Neural crest cell (in vitro differentiated cells): Measurements from ENCODE around the gene PUSL1. TPM values are rescaled to one million over a fixed set of nuclear protein-coding genes. Genes with fewer than 3 reads are reported as not detected.

Experiments
- DNase-seq: peaks from one replicate; pipeline ENCODE4 v3.0.0; 2021; ENCODE audit warnings: low read depth, mixed read lengths, low spot score
- H3K27ac Mint-ChIP-seq: one replicate; pipeline ENCODE4 v1.8.0; 2021; ENCODE audit warnings: mild to moderate bottlenecking, mixed read lengths; ENCODE audit not compliant: unreplicated experiment
- H3K27me3 Mint-ChIP-seq: 2 replicates; pipeline ENCODE4 v1.8.0; 2021; ENCODE audit warnings: low read depth, mild to moderate bottlenecking, mixed read lengths
- H3K36me3 Mint-ChIP-seq: 2 replicates; pipeline ENCODE4 v1.8.0; 2021; ENCODE audit warnings: low read depth, mild to moderate bottlenecking, mixed read lengths
- H3K4me1 Mint-ChIP-seq: 2 replicates; pipeline ENCODE4 v1.8.0; 2021; ENCODE audit warnings: mixed read lengths
- H3K4me3 Mint-ChIP-seq: one replicate; pipeline ENCODE4 v1.8.0; 2021; ENCODE audit warnings: mild to moderate bottlenecking, mixed read lengths
- H3K9me3 Mint-ChIP-seq: 2 replicates; pipeline ENCODE4 v1.8.0; 2021; ENCODE audit warnings: mixed read lengths
- CTCF ChIP-seq: fragments of 200-600 bp; sonication (generic); conservative IDR thresholded peaks from 2 replicates; pipeline ENCODE4 v1.5.0; 2021; ENCODE audit warnings: antibody characterized with exemption, mild to moderate bottlenecking
- total RNA-seq: library from RNA; stranded (reverse); gene quantifications from 2 replicates; pipeline ENCODE4 v1.2.1, GENCODE V29; 2021

PUSL1 gene
- total RNA-seq, 1 donor from 2014 or later = 27.9 TPM

DNA sequence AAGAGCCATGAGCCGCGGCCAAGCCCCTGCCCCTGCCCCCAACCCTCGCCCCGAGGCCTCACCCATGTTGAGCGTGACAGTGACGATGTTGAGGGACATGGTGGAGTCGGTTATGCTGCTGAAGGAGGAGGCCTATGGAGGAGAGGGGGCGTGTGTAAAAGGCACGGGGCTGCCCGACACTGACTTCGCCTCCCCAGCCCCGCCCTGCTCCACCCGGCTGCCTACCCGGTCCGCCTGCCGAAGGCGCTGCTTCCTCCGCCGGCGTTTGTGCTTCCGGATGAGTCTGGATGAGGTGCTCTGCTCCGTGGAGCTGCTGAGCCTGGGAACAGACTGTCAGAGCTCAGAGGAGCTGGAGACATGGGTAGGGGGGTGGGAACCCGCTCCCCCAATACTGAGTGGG is 31.8 kb downstream of the PUSL1 start:
- Mint-ChIP-seq H3K9me3 (no peaks in the 10 kb centered on the region), H3K27ac (no peak overlapping the region), H3K4me3 (peak overlapping the region; percentile 44), H3K27me3 (no peaks in the 10 kb centered on the region), H3K36me3 (peaks cover 10% of the 10 kb centered on the region), H3K4me1 (no peaks in the 10 kb centered on the region)
- DNase-seq = no peak
- TF ChIP-seq CTCF = no peak

- Mint-ChIP-seq H3K27me3 (no peaks in the 10 kb centered on the region), H3K9me3 (no peaks in the 10 kb centered on the region), H3K4me1 (no peaks in the 10 kb centered on the region), H3K36me3 (peaks cover 10% of the 10 kb centered on the region), H3K27ac (peak overlapping the region; percentile 43), H3K4me3 (peak overlapping the region; percentile 44)
- DNase-seq = no peak
- no peak for TF ChIP-seq CTCF
These were observed 32.6 kb downstream of the PUSL1 start for GRCh38 chr1:1340791-1341548.

DNA sequence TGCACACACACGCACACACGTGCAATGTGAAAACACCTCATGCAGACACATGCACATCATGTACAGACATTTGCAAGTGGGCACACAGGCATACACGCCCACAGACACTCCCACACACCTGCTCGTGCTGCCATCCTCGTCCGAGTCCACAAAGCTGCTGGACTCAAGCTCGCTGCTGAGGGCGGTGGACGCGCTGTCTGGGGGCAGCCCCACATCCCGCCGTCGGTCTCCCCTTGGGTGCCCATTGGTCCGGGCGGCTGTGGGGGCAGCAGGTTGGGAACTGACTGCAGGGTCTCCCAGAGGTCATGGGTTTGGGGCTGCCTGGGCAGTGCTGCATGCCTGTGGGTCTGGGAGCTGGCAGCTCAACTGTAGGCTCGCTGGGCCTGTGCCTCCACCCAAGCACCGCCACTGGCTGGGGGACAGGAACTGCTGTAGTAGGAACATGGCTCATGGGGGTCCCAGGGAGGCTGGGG is 33.2 kb downstream of the PUSL1 start:
- no peaks in the 10 kb centered on the region for H3K9me3 Mint-ChIP-seq
- H3K4me1 Mint-ChIP-seq = peaks cover under 1% of the 10 kb centered on the region
- no peak for TF ChIP-seq CTCF
- peak overlapping the region; percentile 43 for H3K27ac Mint-ChIP-seq
- peaks cover 10% of the 10 kb centered on the region for H3K36me3 Mint-ChIP-seq
- no peak for DNase-seq
- H3K27me3 Mint-ChIP-seq = no peaks in the 10 kb centered on the region
- no peak overlapping the region for H3K4me3 Mint-ChIP-seq

GRCh38 chr1:1342061-1342562 is 33.7 kb downstream of the PUSL1 start:
- Mint-ChIP-seq H3K27ac (no peak overlapping the region), H3K4me1 (peaks cover 6% of the 10 kb centered on the region), H3K27me3 (no peaks in the 10 kb centered on the region), H3K9me3 (no peaks in the 10 kb centered on the region), H3K4me3 (no peak overlapping the region), H3K36me3 (peaks cover 10% of the 10 kb centered on the region)
- DNase-seq = no peak
- no peak for TF ChIP-seq CTCF

- Mint-ChIP-seq H3K27ac (no peak overlapping the region), H3K27me3 (no peaks in the 10 kb centered on the region), H3K36me3 (peaks cover 10% of the 10 kb centered on the region), H3K4me3 (no peak overlapping the region), H3K4me1 (peaks cover 11% of the 10 kb centered on the region), H3K9me3 (no peaks in the 10 kb centered on the region)
- no peak for TF ChIP-seq CTCF
- DNase-seq = no peak
These were observed 34.3 kb downstream of the PUSL1 start for GRCh38 chr1:1342584-1343115.
